ENCODE results near the gene GP1BB.

GP1BB gene

GRCh38 chr22:19727310-19728150, 4.2 kb downstream of the GP1BB start:
- no peak for DNase-seq (ENCODE audit: low read depth in 2 of 2)

GRCh38 chr22:19728271-19728670, 4.9 kb downstream of the GP1BB start:
- DNase-seq (ENCODE audit: low read depth in 2 of 2): no peak

- DNase-seq (ENCODE audit: low read depth in 2 of 2): no peak
Measured at GRCh38 chr22:19728836-19729235, 5.5 kb downstream of the GP1BB start.

- DNase-seq (ENCODE audit: low read depth in 2 of 2): no peak
Measured at GRCh38 chr22:19729507-19729906, 6.2 kb downstream of the GP1BB start.

DNA sequence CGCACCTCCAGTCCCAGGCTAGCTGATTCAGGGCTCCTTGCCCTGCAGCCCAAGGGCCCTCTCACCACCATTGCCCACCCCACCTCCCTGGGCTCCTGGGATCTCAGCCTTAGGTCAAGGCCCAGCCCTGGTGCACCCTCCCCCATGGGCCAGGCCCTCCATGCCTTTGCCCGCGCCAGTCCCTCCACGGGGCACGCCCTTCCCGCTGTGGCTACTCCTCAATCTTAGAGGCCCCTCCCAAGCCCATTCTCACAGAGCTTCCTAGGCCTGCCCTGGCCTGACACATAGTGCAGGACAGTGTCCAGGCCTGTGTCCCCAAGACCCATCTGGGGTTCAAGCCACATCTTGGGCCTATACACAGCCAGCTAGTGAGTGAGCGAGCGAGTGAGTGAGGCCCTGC, 6.9 kb downstream of the GP1BB start:
- DNase-seq (ENCODE audit: low read depth in 2 of 2): no peak

DNA sequence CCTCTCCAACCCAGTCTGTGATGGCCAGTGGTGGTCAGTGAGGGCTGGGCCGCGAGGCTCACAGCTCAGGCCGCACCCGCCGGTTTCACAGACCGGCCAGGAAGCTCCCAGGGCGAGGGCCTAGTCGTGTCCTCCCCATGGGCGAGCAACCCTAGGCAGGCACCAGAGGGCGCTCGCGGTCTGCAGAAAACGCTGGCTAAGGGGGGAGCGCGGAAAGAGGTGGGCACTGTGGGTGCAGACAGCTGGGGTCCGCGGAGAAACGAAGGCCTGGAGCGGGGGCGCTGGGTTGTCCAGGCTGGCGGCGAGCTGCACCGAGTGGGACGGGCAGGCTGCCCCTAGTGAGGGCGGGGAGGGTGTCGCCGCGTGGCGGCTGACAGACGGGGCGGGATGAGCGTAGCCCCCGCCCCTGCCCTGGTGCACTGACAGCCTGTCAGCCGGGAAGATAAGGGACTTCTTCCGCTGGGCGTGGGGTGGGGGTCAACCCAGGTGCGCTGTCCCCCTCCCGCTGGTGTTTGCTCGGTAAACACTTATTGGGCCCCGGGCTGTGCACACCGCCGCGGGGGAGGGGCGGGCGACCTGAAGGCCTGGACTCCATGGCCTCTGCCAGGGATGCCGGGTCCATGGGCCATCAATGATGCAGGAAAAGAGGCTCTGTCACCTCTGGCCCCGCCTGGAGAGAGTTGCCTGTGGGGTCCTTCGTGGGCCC, 7.5 kb downstream of the GP1BB start:
- peak; percentile 69 for DNase-seq (ENCODE audit: low read depth in 2 of 2)

DNA sequence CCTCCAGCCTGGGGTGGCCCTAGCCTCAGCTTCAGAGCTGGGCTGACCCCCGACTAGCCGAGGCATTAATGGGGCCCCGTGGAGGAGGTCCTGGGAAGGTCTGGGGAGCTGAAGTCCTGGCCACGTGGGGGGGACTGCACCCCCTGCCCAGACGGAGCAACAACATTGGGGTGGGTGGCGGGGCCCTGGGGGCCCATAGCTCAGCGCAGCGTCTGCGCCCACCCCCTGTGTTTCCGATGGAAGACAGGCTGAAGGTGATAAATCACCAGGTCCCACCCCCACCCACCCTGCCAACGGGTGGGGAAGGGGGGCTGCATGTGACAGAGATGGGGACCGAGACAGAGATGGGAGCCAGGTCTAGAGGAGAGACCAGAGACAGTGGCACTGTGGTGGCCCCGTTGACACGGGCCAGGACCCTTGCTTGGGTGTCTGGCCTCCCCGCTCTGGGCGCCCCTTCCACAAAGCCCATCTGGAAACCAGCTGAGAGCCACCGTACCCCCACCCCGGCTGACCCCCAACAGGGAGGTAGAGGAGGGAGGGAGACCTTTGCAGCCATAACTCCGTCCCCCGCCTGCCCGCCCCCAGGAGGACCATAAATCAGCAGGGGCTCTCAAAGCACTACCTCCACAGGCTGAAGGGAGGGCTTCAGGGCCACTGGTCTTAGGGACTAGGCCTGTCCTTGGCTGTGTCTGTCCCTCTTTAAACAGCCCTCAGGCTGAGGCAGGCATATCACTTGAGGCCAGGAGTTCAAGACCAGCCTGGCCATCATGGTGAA, 8.2 kb downstream of the GP1BB start:
- no peak for DNase-seq (ENCODE audit: low read depth in 2 of 2)

DNA sequence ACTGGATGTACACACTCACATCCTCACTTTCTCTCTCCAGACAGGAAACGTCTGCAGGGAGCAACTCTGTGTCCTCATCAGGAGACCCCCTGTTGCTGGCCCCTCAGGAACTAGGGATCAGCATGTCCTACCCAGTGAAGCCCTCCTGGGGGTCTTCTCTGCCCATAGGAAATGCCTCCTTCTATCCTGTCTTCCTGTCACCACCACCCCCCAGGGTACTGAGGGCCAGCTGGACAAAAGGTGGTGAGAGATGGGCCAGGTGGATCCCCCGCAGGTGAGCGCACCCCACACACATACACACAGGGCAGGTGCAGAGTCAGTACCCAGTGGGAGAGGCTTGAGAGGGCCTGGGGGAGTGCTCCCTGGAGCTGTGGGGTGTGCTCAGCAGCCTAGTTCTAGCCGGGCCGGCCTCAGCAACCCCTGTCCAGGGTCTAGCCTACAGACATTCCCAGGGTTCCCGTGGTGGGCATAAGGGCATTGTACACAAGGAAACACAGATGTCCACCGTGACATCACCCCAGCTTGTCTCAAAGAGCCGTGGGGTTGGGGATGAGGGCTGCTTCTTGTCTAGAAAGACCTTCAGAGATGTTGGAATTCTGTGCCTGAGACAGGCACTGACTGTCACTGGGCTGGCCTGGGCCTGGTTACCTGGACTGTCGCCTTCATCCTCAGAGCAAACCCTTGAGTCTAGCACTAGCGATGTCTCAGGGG, 9.2 kb downstream of the GP1BB start:
- DNase-seq (ENCODE audit: low read depth in 2 of 2): no peak

- no peak for DNase-seq (ENCODE audit: low read depth in 2 of 2)
Measured at GRCh38 chr22:19733755-19734154, 10.4 kb downstream of the GP1BB start.

- no peak for DNase-seq (ENCODE audit: low read depth in 2 of 2)
Measured at GRCh38 chr22:19734163-19734562, 10.8 kb downstream of the GP1BB start.

GRCh38 chr22:19734837-19735382, 11.6 kb downstream of the GP1BB start:
- DNase-seq (ENCODE audit: low read depth in 2 of 2): no peak

DNA sequence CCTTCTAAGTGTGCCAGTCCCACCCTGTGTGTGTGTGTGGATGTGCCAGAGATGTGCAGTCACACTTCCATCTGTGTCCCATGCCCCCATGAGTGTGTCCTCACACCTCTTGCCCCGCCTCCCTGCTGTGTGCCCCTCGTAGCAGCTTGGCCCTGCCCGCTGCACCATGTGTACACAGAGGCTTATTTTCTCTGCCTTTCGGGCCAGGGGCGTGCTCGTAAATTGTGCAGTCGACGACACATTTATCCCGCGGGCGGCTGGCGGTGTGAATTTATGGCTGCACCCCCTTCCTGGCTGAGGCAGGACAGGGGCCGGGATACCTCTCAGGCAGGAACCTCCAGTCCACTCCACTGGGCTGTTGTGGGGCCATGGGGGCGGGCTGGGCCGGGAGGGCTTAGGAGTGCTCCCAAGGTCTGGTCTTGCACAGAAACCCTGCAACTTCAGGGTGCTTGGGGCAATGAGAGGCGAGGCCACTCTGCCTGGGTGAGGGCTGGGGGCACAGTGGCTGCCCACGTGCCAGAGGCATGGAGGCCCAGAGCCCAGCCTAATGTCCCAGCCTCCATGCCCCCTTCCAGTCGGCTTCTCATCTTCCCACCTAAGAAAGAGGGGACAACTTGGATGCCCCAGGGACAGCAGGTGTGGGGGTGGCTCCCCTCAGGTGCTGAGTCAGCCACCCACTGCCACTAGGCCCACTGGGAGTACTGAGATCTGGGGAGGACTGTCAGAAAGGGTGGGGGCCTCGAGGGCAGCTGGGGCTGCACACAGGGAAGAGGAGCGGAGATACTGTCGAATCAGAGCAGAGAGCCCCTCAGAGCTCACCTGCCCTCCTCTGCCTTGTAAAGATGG, 12.5 kb downstream of the GP1BB start:
- no peak for DNase-seq (ENCODE audit: low read depth in 2 of 2)

- DNase-seq (ENCODE audit: low read depth in 2 of 2): no peak
Measured at GRCh38 chr22:19737846-19738663, 14.7 kb downstream of the GP1BB start.

DNA sequence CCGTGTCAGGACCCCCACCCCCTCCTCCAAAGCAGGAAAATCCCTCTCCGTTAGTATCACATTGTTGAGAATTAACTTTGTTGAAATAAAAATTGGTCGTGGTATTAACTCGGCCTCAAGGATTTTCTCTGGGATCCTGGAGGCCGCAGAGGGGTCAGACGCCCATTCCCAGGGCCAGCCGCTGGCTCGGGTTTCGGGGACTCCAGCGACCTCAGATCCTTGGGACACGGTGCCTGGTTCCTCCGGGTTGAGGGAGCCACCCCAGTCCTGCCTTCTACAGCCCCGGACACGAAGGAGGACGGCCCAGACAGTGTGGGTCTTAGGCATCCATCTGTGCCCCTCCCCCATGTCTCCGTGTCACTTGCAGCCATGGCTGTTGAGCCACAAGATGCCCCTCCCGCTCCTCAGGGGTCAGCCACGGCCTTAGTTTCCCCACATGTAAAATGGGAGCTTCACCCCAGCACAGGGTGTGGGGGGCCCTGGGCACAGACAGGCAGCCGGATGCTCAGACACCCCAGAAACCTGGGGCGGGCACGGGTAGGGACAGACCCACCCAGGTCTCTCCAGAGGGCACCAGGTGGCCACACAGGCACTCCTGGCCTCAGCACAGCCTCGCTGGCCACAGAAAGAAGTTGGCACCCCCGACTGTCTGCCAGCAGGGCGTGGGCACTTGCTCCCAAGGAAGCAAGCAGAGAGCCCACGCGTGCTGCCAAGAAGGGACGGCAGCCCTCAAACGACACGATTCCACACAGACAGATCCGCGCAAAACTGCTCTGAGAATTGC, 15.5 kb downstream of the GP1BB start:
- no peak for DNase-seq (ENCODE audit: low read depth in 2 of 2)

GRCh38 chr22:19739448-19739895, 16.1 kb downstream of the GP1BB start:
- DNase-seq (ENCODE audit: low read depth in 2 of 2): no peak

- DNase-seq (ENCODE audit: low read depth in 2 of 2): no peak
Measured at GRCh38 chr22:19739911-19740449, 16.6 kb downstream of the GP1BB start.

DNA sequence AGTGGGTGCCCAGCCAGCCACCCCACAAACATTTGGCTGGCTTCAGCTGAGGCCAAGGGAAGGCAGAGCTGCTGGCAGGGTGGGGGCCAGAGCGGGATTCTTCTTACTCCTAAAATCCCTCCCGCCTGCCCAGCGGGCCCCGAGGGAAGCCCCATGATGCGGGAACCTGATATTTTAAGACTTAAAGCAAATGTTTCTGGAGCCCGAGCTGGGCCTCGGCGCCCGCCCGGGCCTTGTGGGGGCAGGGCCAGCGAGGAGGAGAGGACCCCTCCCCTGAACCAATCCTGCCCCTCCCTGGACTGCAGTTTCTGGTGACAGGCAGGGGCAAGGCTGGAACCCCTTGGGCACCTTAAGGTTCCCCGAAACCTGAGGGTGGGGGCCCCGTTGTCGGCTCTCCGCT, 17.2 kb downstream of the GP1BB start:
- no peak for DNase-seq (ENCODE audit: low read depth in 2 of 2)

DNA sequence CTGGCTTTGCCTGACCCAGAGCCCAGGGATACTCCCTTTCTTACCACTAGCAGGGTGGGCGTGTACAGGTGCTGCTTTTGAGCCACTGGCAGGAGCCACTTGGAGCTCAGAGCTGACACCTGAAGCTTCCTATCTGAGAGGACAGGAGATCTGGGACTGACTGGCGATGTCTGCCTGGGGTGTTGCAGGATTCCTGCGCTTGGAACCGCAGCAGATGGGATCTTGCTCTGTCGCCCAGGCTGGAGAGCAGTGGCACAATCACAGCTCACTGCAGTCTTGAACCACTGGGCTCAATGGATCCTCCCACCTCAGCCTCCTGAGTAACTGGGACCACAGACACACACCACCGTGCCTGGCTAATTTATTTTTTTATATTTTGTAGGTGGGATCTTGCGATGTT, 17.7 kb downstream of the GP1BB start:
- DNase-seq (ENCODE audit: low read depth in 2 of 2): no peak
